Breast epithelium (tissue), 4 donors: ENCODE results near the gene GCN1. TPM values are rescaled to one million over a fixed set of nuclear protein-coding genes. Genes with fewer than 3 reads are reported as not detected.

Experiments
- DNase-seq, 2 donors: peaks; one replicate each; pipeline ENCODE4 v3.0.0-alpha.2; 2019; ENCODE audit warnings: low spot score in 2 of 2
- H3K27ac ChIP-seq, 2 donors: fragments of 200-600 bp; sonication (generic) in 1 of 2; one replicate each; pipeline ENCODE4 v1.5.1; 2016 to 2019; ENCODE audit warnings: mild to moderate bottlenecking in 1 of 2
- H3K27me3 ChIP-seq, 2 donors: fragments of 200-600 bp; sonication (generic) in 1 of 2; one replicate each; pipeline versions ENCODE4 v1.5.1 to v1.6.0; 2017 to 2019; ENCODE audit warnings: control low read depth in 1 of 2, mild to moderate bottlenecking in 1 of 2
- H3K36me3 ChIP-seq: fragments of 200-600 bp; one replicate; pipeline ENCODE4 v1.5.1; 2019
- H3K4me1 ChIP-seq, 2 donors: fragments of 200-600 bp; sonication (generic); one replicate each; pipeline ENCODE4 v1.5.1; 2016 to 2019; ENCODE audit warnings: control low read depth in 1 of 2
- H3K4me3 ChIP-seq, 3 donors: fragments of 200-600 bp; sonication (generic); 1 replicate in 2 of 3; 2 replicates in 1 of 3; pipeline ENCODE4 v1.5.1; 2016 to 2019; ENCODE audit warnings: mild to moderate bottlenecking in 3 of 3, moderate library complexity in 2 of 3
- H3K9me3 ChIP-seq, 2 donors: fragments of 200-600 bp; sonication (generic) in 1 of 2; one replicate each; pipeline ENCODE4 v1.5.1; 2016 to 2019; ENCODE audit warnings: control low read depth in 1 of 2
- POLR2A ChIP-seq: fragments of 450-650 bp; IDR thresholded peaks from one replicate; pipeline ENCODE4 v1.6.1; 2016; ENCODE audit warnings: antibody characterized with exemption, mild to moderate bottlenecking, moderate library complexity
- POLR2AphosphoS5 ChIP-seq, 3 donors: sonication (generic); formaldehyde crosslinking; IDR thresholded peaks; one replicate each; pipeline ENCODE4 v1.6.1; 2017; ENCODE audit warnings: antibody characterized with exemption in 3 of 3
- intact Hi-C: fragments of 100-400 bp; cut with DNase I; formaldehyde crosslinking; loops from one replicate; pipeline ENCODE4 v1.15.1; 2023; ENCODE audit warnings: low total_unique reads
- total RNA-seq, 3 donors: library from RNA; depleted of rRNA; stranded (reverse); fragments of >200 nt; gene quantifications; one replicate each; pipeline ENCODE4 v1.1.0, GENCODE V29; 2016
- TF ChIP-seq, protein P1 (sequence below), 3 donors: fragments of 450-650 bp; IDR thresholded peaks; one replicate each; pipeline ENCODE4 v1.5.1; 2016 to 2017; ENCODE audit warnings: antibody characterized with exemption in 3 of 3, mild to moderate bottlenecking in 3 of 3, moderate library complexity in 3 of 3

The GCN1 gene
- total RNA-seq, 3 donors from 2014 or later: 50.1 to 79.6 (median 73.4) TPM

- H3K36me3 ChIP-seq: peaks cover 36% of the 10 kb centered on the region
- no peak overlapping the region for H3K4me3 ChIP-seq
- no peaks in the 10 kb centered on the region for H3K27me3 ChIP-seq
- no peak overlapping the region for H3K27ac ChIP-seq
- TF ChIP-seq POLR2A (no peak), POLR2AphosphoS5 (IDR thresholded peaks at IDR 0.05) (no peak)
- TF ChIP-seq, protein P1, sequence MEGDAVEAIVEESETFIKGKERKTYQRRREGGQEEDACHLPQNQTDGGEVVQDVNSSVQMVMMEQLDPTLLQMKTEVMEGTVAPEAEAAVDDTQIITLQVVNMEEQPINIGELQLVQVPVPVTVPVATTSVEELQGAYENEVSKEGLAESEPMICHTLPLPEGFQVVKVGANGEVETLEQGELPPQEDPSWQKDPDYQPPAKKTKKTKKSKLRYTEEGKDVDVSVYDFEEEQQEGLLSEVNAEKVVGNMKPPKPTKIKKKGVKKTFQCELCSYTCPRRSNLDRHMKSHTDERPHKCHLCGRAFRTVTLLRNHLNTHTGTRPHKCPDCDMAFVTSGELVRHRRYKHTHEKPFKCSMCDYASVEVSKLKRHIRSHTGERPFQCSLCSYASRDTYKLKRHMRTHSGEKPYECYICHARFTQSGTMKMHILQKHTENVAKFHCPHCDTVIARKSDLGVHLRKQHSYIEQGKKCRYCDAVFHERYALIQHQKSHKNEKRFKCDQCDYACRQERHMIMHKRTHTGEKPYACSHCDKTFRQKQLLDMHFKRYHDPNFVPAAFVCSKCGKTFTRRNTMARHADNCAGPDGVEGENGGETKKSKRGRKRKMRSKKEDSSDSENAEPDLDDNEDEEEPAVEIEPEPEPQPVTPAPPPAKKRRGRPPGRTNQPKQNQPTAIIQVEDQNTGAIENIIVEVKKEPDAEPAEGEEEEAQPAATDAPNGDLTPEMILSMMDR (IDR thresholded peaks at IDR 0.05): no peak
- no peaks in the 10 kb centered on the region for H3K4me1 ChIP-seq
- intact Hi-C loops: no loop called here
- DNase-seq: no peak
- H3K9me3 ChIP-seq: no peaks in the 10 kb centered on the region
These were observed 56.1 kb downstream of the GCN1 start for GRCh38 chr12:120138366-120138765.

- TF ChIP-seq POLR2AphosphoS5 (IDR thresholded peaks at IDR 0.05): no peak
- TF ChIP-seq, protein P1 (IDR thresholded peaks at IDR 0.05): no peak
- no peak for TF ChIP-seq POLR2A
These were observed 56.7 kb downstream of the GCN1 start for GRCh38 chr12:120137833-120138232.

DNA sequence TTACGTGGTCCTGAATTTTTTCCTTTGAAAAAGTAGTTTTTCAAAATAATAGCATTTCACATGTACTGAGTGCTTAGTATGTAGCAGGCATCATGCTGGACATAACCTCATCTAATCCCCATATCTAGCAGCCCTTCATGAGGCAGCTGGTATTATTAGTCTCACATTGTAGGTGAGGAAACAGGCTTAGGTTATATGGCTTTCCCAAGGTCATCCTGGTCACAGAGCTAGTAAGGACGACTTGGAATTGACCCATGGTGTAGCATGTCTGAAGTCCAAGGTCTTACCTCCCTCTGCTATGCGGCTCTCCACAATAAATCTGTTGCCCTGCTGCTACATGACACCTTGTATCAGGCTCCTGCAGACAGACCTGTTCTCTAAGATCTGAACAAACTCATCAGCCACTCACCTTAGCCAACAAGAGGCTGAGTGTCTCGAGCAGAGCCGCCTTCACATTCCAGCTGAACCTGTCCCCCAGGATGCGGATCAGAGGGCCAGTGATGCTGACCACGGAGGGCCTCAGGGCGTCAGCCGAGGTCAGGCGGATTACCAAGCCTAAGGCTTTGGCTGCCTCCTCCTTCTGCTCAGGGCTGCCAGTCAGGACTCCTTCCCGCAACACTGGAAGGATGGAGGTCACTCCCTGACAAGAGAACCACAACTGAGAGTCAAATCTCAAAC, 58.3 kb downstream of the GCN1 start:
- TF ChIP-seq, protein P1 (IDR thresholded peaks at IDR 0.05): no peak
- TF ChIP-seq POLR2A (no peak), POLR2AphosphoS5 (IDR thresholded peaks at IDR 0.05) (no peak)
- Histone ChIP-seq H3K4me3 (no peak overlapping the region), H3K27me3 (no peaks in the 10 kb centered on the region), H3K4me1 (no peaks in the 10 kb centered on the region), H3K9me3 (no peaks in the 10 kb centered on the region), H3K27ac (no peak overlapping the region), H3K36me3 (peaks cover 33% of the 10 kb centered on the region)
- no peak for DNase-seq
- intact Hi-C loops: no loop called here

More at GRCh38 chr12:120137833-120138232, 56.7 kb downstream of the GCN1 start:
- Histone ChIP-seq H3K27me3 (no peaks in the 10 kb centered on the region), H3K9me3 (no peaks in the 10 kb centered on the region), H3K4me3 (no peak overlapping the region), H3K27ac (no peak overlapping the region), H3K36me3 (peaks cover 36% of the 10 kb centered on the region), H3K4me1 (no peaks in the 10 kb centered on the region)
- DNase-seq: no peak
- intact Hi-C loops: no loop called here

DNA sequence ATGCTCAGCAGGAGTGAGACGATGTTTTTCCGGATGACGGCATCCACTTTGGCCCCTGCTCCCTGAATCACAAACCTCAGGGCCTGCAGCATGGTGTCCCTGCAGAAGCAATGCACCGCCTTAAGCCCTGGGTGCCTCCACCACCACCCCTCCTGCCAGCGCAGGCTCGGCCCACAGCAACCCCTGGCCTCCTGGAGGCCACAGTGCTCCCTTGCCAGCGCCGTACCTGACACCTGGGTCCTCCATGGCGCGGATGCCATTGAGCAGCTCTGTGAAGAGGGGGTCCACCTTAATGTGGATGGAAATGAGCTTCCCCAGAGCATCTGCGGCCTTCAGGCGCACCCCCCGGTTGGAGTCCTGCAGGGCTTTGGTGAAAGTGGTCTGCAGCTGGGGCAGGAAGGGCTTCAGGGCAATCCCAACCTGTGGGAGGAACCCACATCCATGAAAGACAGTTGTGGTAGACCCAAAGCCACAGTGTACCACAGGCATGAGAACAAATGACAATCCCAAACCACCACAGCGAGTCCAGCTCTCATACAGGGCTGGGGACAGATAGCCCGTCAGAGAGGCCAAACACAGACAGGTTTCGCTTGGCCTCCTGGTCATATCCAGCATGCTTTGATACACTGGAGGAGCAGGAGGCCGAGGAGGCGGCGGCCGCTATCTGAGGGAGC, 60.1 kb downstream of the GCN1 start:
- Histone ChIP-seq H3K27me3 (no peaks in the 10 kb centered on the region), H3K36me3 (peaks cover 32% of the 10 kb centered on the region), H3K4me3 (no peak overlapping the region), H3K27ac (no peak overlapping the region), H3K4me1 (no peaks in the 10 kb centered on the region), H3K9me3 (no peaks in the 10 kb centered on the region)
- intact Hi-C loops: no loop called here
- TF ChIP-seq POLR2A (no peak), POLR2AphosphoS5 (IDR thresholded peaks at IDR 0.05) (no peak)
- TF ChIP-seq, protein P1 (IDR thresholded peaks at IDR 0.05): no peak
- no peak for DNase-seq

DNA sequence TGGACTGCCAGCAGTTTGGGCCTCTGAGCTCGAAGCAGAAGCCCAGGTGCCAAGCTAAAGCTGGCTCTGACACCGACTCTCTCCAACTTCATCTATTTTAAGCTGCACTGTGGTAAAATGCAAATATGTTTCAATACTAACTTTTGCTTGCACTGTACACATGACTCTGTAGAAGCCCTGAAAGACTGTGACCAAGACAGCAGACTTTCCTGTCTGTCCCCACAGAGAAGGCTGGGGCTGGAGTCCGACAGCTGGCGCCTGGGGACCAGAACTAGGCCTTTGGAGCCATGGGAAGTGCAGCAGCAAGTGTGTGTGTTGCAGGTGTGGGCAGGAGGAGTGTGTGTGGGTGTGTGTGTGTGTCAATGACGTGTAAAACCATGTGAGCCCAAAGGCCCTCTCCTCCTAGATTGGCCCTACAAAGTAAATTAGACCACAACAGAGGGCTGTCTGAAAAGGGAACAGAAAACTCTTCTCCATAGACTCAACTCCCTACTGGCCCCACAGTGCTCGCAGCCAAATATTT, 61.6 kb downstream of the GCN1 start:
- DNase-seq: no peak

More for the DNA sequence above, 61.6 kb downstream of the GCN1 start:
- no peaks in the 10 kb centered on the region for H3K9me3 ChIP-seq
- no peak overlapping the region for H3K27ac ChIP-seq
- H3K36me3 ChIP-seq: peaks cover 25% of the 10 kb centered on the region
- H3K4me1 ChIP-seq: no peaks in the 10 kb centered on the region
- intact Hi-C loops: no loop called here
- no peak overlapping the region for H3K4me3 ChIP-seq
- no peak for TF ChIP-seq POLR2AphosphoS5 (IDR thresholded peaks at IDR 0.05)
- TF ChIP-seq POLR2A: no peak
- TF ChIP-seq, protein P1 (IDR thresholded peaks at IDR 0.05): no peak
- H3K27me3 ChIP-seq: no peaks in the 10 kb centered on the region
